Vagina (tissue), 2 donors: ENCODE results near the gene EPHB1.

ENCODE experiments used
- POLR2A ChIP-seq, 2 donors: fragments of 450-650 bp; IDR thresholded peaks; one replicate each; pipeline ENCODE4 v1.6.1; 2017; ENCODE audit warnings: antibody characterized with exemption in 2 of 2, mild to moderate bottlenecking in 2 of 2, moderate library complexity in 2 of 2
- POLR2AphosphoS5 ChIP-seq, 2 donors: sonication (generic); formaldehyde crosslinking; IDR thresholded peaks; one replicate each; pipeline ENCODE4 v1.9.0; 2017; ENCODE audit warnings: antibody characterized with exemption in 2 of 2, mild to moderate bottlenecking in 2 of 2, low read depth in 1 of 2; ENCODE audit not compliant: insufficient read depth in 1 of 2
- TF ChIP-seq, protein P1 (sequence below), 3 experiments: fragments of 450-650 bp in 2 of 3; fragments of 200-600 bp in 1 of 3; sonication (generic) in 1 of 3; IDR thresholded peaks; one replicate each; pipeline ENCODE4 v1.5.1; 2017 to 2019; ENCODE audit warnings: antibody characterized with exemption in 3 of 3, mild to moderate bottlenecking in 2 of 3, moderate library complexity in 2 of 3

DNA sequence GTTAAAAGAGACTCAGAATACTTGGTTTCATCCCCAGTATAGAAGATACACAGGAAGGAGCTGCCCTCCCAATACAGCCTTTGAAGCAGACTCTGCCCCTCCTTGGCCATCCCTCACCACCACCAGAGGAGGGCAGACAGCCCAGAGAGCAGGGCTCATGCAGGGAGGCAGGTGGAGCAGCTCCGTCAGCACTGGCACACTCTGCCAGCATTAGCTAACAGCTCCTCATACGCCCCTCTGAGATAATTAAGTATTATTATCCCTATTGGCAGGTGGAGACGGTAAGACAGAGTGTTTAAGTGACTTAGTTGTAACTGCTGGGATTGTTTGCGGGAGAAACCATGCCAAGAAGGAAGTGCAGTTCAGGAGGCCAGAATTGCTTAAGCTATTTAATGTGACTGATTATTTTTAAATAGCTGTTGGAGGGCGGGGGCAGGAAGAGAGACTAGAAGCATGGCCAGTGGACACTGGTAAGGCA is 434.0 kb downstream of the EPHB1 start:
- TF ChIP-seq, protein P1, sequence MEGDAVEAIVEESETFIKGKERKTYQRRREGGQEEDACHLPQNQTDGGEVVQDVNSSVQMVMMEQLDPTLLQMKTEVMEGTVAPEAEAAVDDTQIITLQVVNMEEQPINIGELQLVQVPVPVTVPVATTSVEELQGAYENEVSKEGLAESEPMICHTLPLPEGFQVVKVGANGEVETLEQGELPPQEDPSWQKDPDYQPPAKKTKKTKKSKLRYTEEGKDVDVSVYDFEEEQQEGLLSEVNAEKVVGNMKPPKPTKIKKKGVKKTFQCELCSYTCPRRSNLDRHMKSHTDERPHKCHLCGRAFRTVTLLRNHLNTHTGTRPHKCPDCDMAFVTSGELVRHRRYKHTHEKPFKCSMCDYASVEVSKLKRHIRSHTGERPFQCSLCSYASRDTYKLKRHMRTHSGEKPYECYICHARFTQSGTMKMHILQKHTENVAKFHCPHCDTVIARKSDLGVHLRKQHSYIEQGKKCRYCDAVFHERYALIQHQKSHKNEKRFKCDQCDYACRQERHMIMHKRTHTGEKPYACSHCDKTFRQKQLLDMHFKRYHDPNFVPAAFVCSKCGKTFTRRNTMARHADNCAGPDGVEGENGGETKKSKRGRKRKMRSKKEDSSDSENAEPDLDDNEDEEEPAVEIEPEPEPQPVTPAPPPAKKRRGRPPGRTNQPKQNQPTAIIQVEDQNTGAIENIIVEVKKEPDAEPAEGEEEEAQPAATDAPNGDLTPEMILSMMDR (IDR thresholded peaks at IDR 0.05), result no peak
- TF ChIP-seq POLR2AphosphoS5 (IDR thresholded peaks at IDR 0.05; ENCODE audit: insufficient read depth in 1 of 2, low read depth in 1 of 2) (no peak), POLR2A (IDR thresholded peaks at IDR 0.05) (no peak)
